GM20431 (cell line): ENCODE results near the gene RECQL5.
"Not testable (repeated sequence)": the region's sequence is repeated elsewhere in the genome, so short reads cannot be mapped to it uniquely, and the experiment has no call there.

ENCODE experiments used
- in situ Hi-C: fragments of 300-500 bp; cut with MseI, MboI; formaldehyde crosslinking; loops from one replicate; pipeline ENCODE4 v1.15.0; 2020; ENCODE audit warnings: low sequenced_read_pairs; ENCODE audit not compliant: unreplicated experiment

Gene RECQL5

DNA sequence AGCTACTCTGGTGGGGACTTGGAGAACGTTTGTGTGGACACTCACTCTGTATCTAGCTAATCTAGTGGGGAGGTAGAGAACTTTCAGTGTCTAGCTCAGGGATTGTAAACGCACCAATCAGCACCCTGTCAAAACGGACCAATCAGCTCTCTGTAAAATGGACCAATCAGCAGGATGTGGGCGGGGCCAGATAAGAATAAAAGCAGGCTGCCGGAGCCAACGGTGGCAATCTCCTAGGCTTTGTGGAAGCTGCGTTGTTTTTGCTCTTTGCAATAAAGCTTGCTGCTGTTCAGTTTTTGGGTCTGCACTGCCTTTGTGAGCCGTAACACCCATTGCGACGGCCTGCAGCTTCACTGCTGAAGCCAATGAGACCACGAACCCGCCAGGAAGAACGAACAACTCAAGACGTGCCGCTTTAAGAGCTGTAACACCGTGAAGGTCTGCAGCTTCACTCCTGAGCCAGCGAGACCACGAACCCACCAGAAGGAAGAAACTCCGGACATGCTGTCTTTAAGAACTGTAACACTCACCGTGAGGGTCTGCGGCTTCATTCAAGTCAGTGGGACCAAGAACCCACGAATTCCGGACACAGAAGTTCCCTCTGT lies 85.7 kb downstream of the RECQL5 start:
- in situ Hi-C loops = not testable (repeated sequence)
